Endothelial cell (in vitro differentiated cells): ENCODE data around the gene DHX32. TPM values are rescaled to one million over a fixed set of nuclear protein-coding genes. Genes with fewer than 3 reads are reported as not detected.

Experiments
- DNase-seq: peaks from one replicate; pipeline ENCODE4 v3.0.0; 2021; ENCODE audit warnings: low spot score
- H3K27ac Mint-ChIP-seq: one replicate; pipeline ENCODE4 v1.8.0; 2021; ENCODE audit warnings: mixed read lengths, inconsistent platforms; ENCODE audit not compliant: unreplicated experiment
- H3K27me3 Mint-ChIP-seq: one replicate; pipeline ENCODE4 v1.8.0; 2021; ENCODE audit warnings: mild to moderate bottlenecking, moderate library complexity, mixed read lengths, inconsistent platforms; ENCODE audit not compliant: unreplicated experiment
- H3K36me3 Mint-ChIP-seq: one replicate; pipeline ENCODE4 v1.8.0; 2021; ENCODE audit warnings: mild to moderate bottlenecking, low read depth, mixed read lengths, inconsistent platforms; ENCODE audit not compliant: unreplicated experiment
- H3K4me1 Mint-ChIP-seq: one replicate; pipeline ENCODE4 v1.8.0; 2021; ENCODE audit warnings: mild to moderate bottlenecking, mixed read lengths, inconsistent platforms; ENCODE audit not compliant: unreplicated experiment
- H3K4me3 Mint-ChIP-seq: one replicate; pipeline ENCODE4 v1.8.0; 2021; ENCODE audit warnings: mild to moderate bottlenecking, mixed read lengths, inconsistent platforms; ENCODE audit not compliant: unreplicated experiment
- H3K9me3 Mint-ChIP-seq: one replicate; pipeline ENCODE4 v1.8.0; 2021; ENCODE audit warnings: mixed read lengths, inconsistent platforms; ENCODE audit not compliant: unreplicated experiment
- CTCF ChIP-seq: fragments of 200-600 bp; sonication (generic); IDR thresholded peaks from one replicate; pipeline ENCODE4 v1.5.0; 2021; ENCODE audit warnings: antibody characterized with exemption; ENCODE audit not compliant: unreplicated experiment
- total RNA-seq: library from RNA; stranded (reverse); fragmentation: NEBNext Ultra II Directional; extraction: Animal tissue kit (Norgen Biotek cat#: 25700); gene quantifications from one replicate; pipeline ENCODE4 v1.2.1, GENCODE V29; 2021; ENCODE audit not compliant: unreplicated experiment

The DHX32 gene
- total RNA-seq, 1 donor from 2014 or later = 54.0 TPM

DNA sequence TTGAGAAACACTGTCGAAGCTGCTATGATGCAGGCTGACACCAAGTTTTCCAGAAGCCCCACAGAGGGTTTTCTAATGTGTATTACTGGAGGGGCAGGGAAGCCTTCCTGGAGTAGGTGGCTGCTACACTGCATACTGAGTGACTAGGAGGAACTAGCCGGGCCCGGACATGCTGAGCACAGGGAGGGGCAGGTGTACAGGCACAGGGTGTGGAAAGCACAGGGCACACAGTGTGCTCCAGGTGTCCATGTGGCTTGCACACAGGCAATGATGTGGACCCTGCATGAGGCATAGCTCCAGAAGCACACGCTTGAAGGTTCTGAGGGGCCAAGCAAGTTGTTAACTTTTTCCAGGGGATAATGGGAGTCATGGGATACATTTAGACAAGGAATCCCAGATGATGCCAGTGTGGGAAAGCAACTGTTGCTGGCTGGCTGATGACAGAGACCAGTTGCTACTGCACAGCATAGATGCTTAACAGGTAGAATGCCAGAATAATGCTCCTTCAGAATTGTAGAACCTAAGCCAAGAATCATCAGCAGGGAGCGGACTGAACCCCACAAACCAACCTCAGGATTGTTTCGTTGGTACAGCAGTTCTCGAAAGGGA lies 14.6 kb downstream of the DHX32 start:
- TF ChIP-seq CTCF = no peak
- H3K9me3 Mint-ChIP-seq = no peaks in the 10 kb centered on the region
- no peak for DNase-seq
- no peak overlapping the region for H3K4me3 Mint-ChIP-seq
- peaks cover 2% of the 10 kb centered on the region for H3K27me3 Mint-ChIP-seq
- H3K27ac Mint-ChIP-seq = no peak overlapping the region
- H3K4me1 Mint-ChIP-seq = no peaks in the 10 kb centered on the region
- H3K36me3 Mint-ChIP-seq = peaks cover 13% of the 10 kb centered on the region

- no peak for DNase-seq
- peaks cover 2% of the 10 kb centered on the region for H3K27me3 Mint-ChIP-seq
Measured at GRCh38 chr10:125865120-125865519, 16.0 kb downstream of the DHX32 start.

GRCh38 chr10:125859128-125859817 lies 21.8 kb downstream of the DHX32 start:
- no peak overlapping the region for H3K4me3 Mint-ChIP-seq
- H3K36me3 Mint-ChIP-seq = no peaks in the 10 kb centered on the region
- no peaks in the 10 kb centered on the region for H3K27me3 Mint-ChIP-seq
- no peaks in the 10 kb centered on the region for H3K4me1 Mint-ChIP-seq
- TF ChIP-seq CTCF = no peak
- no peak for DNase-seq
- H3K9me3 Mint-ChIP-seq = no peaks in the 10 kb centered on the region
- H3K27ac Mint-ChIP-seq = no peak overlapping the region

More at GRCh38 chr10:125865120-125865519, 16.0 kb downstream of the DHX32 start:
- no peak overlapping the region for H3K27ac Mint-ChIP-seq
- no peak for TF ChIP-seq CTCF
- H3K4me1 Mint-ChIP-seq = no peaks in the 10 kb centered on the region
- no peaks in the 10 kb centered on the region for H3K9me3 Mint-ChIP-seq
- no peak overlapping the region for H3K4me3 Mint-ChIP-seq
- H3K36me3 Mint-ChIP-seq = peaks cover 13% of the 10 kb centered on the region

- H3K27me3 Mint-ChIP-seq = no peaks in the 10 kb centered on the region
- TF ChIP-seq CTCF = no peak
- H3K9me3 Mint-ChIP-seq = no peaks in the 10 kb centered on the region
- H3K4me1 Mint-ChIP-seq = no peaks in the 10 kb centered on the region
- no peak overlapping the region for H3K4me3 Mint-ChIP-seq
- H3K27ac Mint-ChIP-seq = no peak overlapping the region
- peaks cover 4% of the 10 kb centered on the region for H3K36me3 Mint-ChIP-seq
- no peak for DNase-seq
Measured at GRCh38 chr10:125857185-125857760, 23.8 kb downstream of the DHX32 start.

GRCh38 chr10:125852487-125852886 lies 28.6 kb downstream of the DHX32 start:
- no peaks in the 10 kb centered on the region for H3K27me3 Mint-ChIP-seq
- no peaks in the 10 kb centered on the region for H3K4me1 Mint-ChIP-seq
- TF ChIP-seq CTCF = no peak
- no peaks in the 10 kb centered on the region for H3K9me3 Mint-ChIP-seq
- H3K4me3 Mint-ChIP-seq = peak overlapping the region; percentile 31
- no peak for DNase-seq
- H3K27ac Mint-ChIP-seq = no peak overlapping the region
- peaks cover 34% of the 10 kb centered on the region for H3K36me3 Mint-ChIP-seq
